Measurements from ENCODE around the gene CREB5.

The CREB5 gene

GRCh38 chr7:28758186-28758585 lies 345.9 kb downstream of the CREB5 start:
- Histone ChIP-seq H3K79me2 (ENCODE audit: insufficient read depth, low read length) (no peaks in the 10 kb centered on the region), H3K4me2 (ENCODE audit: insufficient read depth, low read length) (no peak overlapping the region), H3K4me1 (ENCODE audit: insufficient read depth, low read length) (no peaks in the 10 kb centered on the region), H3K27me3 (ENCODE audit: insufficient read depth, low read length, poor library complexity) (peaks cover 10% of the 10 kb centered on the region), H3K27ac (ENCODE audit: low read length) (no peak overlapping the region), H4K20me1 (ENCODE audit: insufficient read depth, low read length) (no peaks in the 10 kb centered on the region), H3K4me3 (ENCODE audit: low read depth in 1 of 2, low read length in 2 of 2) (no peak overlapping the region), H2AFZ (ENCODE audit: low read depth, low read length) (no peak overlapping the region), H3K9me3 (ENCODE audit: insufficient read depth, low read length, severe bottlenecking) (no peaks in the 10 kb centered on the region), H3K36me3 (ENCODE audit: insufficient read depth, low read length) (no peaks in the 10 kb centered on the region), H3K9ac (ENCODE audit: low read depth, low read length) (no peak overlapping the region)
- no peak for TF ChIP-seq EZH2 (IDR thresholded peaks at IDR 0.05; ENCODE audit: borderline replicate concordance, low read depth, low read length, severe bottlenecking)
- TF ChIP-seq, protein P1, sequence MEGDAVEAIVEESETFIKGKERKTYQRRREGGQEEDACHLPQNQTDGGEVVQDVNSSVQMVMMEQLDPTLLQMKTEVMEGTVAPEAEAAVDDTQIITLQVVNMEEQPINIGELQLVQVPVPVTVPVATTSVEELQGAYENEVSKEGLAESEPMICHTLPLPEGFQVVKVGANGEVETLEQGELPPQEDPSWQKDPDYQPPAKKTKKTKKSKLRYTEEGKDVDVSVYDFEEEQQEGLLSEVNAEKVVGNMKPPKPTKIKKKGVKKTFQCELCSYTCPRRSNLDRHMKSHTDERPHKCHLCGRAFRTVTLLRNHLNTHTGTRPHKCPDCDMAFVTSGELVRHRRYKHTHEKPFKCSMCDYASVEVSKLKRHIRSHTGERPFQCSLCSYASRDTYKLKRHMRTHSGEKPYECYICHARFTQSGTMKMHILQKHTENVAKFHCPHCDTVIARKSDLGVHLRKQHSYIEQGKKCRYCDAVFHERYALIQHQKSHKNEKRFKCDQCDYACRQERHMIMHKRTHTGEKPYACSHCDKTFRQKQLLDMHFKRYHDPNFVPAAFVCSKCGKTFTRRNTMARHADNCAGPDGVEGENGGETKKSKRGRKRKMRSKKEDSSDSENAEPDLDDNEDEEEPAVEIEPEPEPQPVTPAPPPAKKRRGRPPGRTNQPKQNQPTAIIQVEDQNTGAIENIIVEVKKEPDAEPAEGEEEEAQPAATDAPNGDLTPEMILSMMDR (IDR thresholded peaks at IDR 0.05; ENCODE audit: borderline replicate concordance, extremely low read depth, low read length, poor library complexity, severe bottlenecking), result no peak
- DNase-seq, result no peak
- ATAC-seq (ENCODE audit: insufficient read depth, low read depth), result no peak

DNA sequence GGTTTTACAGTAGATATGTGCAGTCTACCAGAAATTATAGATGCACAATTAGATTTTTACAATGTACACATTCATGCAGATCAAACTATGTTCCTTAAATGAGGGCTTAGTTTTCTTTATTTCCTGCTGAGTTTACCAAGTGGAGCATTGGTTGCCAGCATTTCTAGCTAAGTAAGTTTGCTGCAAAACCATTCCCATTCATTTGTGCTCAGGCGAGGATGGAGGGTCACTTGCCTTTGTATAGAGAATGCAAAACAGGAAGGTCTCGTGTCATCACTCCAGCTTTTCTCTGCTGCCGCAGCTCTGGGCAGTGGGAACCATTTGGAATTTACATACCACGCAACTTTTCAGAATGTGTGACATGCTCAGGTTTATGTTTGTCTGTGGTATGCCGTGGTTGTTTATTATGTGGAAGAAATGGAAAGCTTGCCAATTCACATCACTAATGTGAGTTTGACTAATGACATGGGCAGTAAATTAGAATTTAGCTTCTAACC lies 347.2 kb downstream of the CREB5 start:
- no peaks in the 10 kb centered on the region for H3K36me3 ChIP-seq (ENCODE audit: insufficient read depth, low read length)
- DNase-seq (no peak), ATAC-seq (ENCODE audit: insufficient read depth, low read depth) (no peak)
- no peak overlapping the region for H2AFZ ChIP-seq (ENCODE audit: low read depth, low read length)
- no peaks in the 10 kb centered on the region for H3K9me3 ChIP-seq (ENCODE audit: insufficient read depth, low read length, severe bottlenecking)
- H3K9ac ChIP-seq (ENCODE audit: low read depth, low read length), result no peak overlapping the region
- H3K79me2 ChIP-seq (ENCODE audit: insufficient read depth, low read length), result no peaks in the 10 kb centered on the region
- peaks cover 10% of the 10 kb centered on the region for H3K27me3 ChIP-seq (ENCODE audit: insufficient read depth, low read length, poor library complexity)
- H3K4me3 ChIP-seq (ENCODE audit: low read depth in 1 of 2, low read length in 2 of 2), result no peak overlapping the region
- no peak for TF ChIP-seq EZH2 (IDR thresholded peaks at IDR 0.05; ENCODE audit: borderline replicate concordance, low read depth, low read length, severe bottlenecking)
- TF ChIP-seq, protein P1 (IDR thresholded peaks at IDR 0.05; ENCODE audit: borderline replicate concordance, extremely low read depth, low read length, poor library complexity, severe bottlenecking), result no peak
- no peak overlapping the region for H3K4me2 ChIP-seq (ENCODE audit: insufficient read depth, low read length)
- H4K20me1 ChIP-seq (ENCODE audit: insufficient read depth, low read length), result no peaks in the 10 kb centered on the region
- H3K27ac ChIP-seq (ENCODE audit: low read length), result no peak overlapping the region
- H3K4me1 ChIP-seq (ENCODE audit: insufficient read depth, low read length), result no peaks in the 10 kb centered on the region

GRCh38 chr7:28761505-28761904 lies 349.2 kb downstream of the CREB5 start:
- no peak for ATAC-seq (ENCODE audit: insufficient read depth, low read depth)
- Histone ChIP-seq H3K4me1 (ENCODE audit: insufficient read depth, low read length) (no peaks in the 10 kb centered on the region), H3K9me3 (ENCODE audit: insufficient read depth, low read length, severe bottlenecking) (no peaks in the 10 kb centered on the region), H3K27ac (ENCODE audit: low read length) (no peak overlapping the region), H3K4me3 (ENCODE audit: low read depth in 1 of 2, low read length in 2 of 2) (no peak overlapping the region), H2AFZ (ENCODE audit: low read depth, low read length) (no peak overlapping the region), H3K36me3 (ENCODE audit: insufficient read depth, low read length) (no peaks in the 10 kb centered on the region), H3K9ac (ENCODE audit: low read depth, low read length) (no peak overlapping the region), H4K20me1 (ENCODE audit: insufficient read depth, low read length) (no peaks in the 10 kb centered on the region), H3K79me2 (ENCODE audit: insufficient read depth, low read length) (no peaks in the 10 kb centered on the region), H3K4me2 (ENCODE audit: insufficient read depth, low read length) (no peak overlapping the region), H3K27me3 (ENCODE audit: insufficient read depth, low read length, poor library complexity) (peaks cover 10% of the 10 kb centered on the region)
- DNase-seq, result no peak
- TF ChIP-seq, protein P1 (IDR thresholded peaks at IDR 0.05; ENCODE audit: borderline replicate concordance, extremely low read depth, low read length, poor library complexity, severe bottlenecking), result no peak
- no peak for TF ChIP-seq EZH2 (IDR thresholded peaks at IDR 0.05; ENCODE audit: borderline replicate concordance, low read depth, low read length, severe bottlenecking)

GRCh38 chr7:28762651-28763050 lies 350.3 kb downstream of the CREB5 start:
- Histone ChIP-seq H3K27ac (ENCODE audit: low read length) (no peak overlapping the region), H3K36me3 (ENCODE audit: insufficient read depth, low read length) (no peaks in the 10 kb centered on the region), H4K20me1 (ENCODE audit: insufficient read depth, low read length) (no peaks in the 10 kb centered on the region), H3K9ac (ENCODE audit: low read depth, low read length) (no peak overlapping the region), H2AFZ (ENCODE audit: low read depth, low read length) (no peak overlapping the region), H3K27me3 (ENCODE audit: insufficient read depth, low read length, poor library complexity) (peaks cover 10% of the 10 kb centered on the region), H3K4me1 (ENCODE audit: insufficient read depth, low read length) (no peaks in the 10 kb centered on the region), H3K9me3 (ENCODE audit: insufficient read depth, low read length, severe bottlenecking) (no peaks in the 10 kb centered on the region), H3K4me2 (ENCODE audit: insufficient read depth, low read length) (no peak overlapping the region), H3K4me3 (ENCODE audit: low read depth in 1 of 2, low read length in 2 of 2) (no peak overlapping the region), H3K79me2 (ENCODE audit: insufficient read depth, low read length) (no peaks in the 10 kb centered on the region)
- no peak for ATAC-seq (ENCODE audit: insufficient read depth, low read depth)
- no peak for DNase-seq
- TF ChIP-seq, protein P1 (IDR thresholded peaks at IDR 0.05; ENCODE audit: borderline replicate concordance, extremely low read depth, low read length, poor library complexity, severe bottlenecking), result no peak
- no peak for TF ChIP-seq EZH2 (IDR thresholded peaks at IDR 0.05; ENCODE audit: borderline replicate concordance, low read depth, low read length, severe bottlenecking)

Measured in DND-41 (cell line).